HFFc6 (cell line): ENCODE results near the gene NRIP2. TPM values are rescaled to one million over a fixed set of nuclear protein-coding genes. Genes with fewer than 3 reads are reported as not detected.

ENCODE experiments used
- DNase-seq: peaks from one replicate; pipeline ENCODE4 v3.0.0-alpha.2; 2018
- H3K27ac Mint-ChIP-seq: 2 replicates; pipeline ENCODE4 v1.8.0; 2020; ENCODE audit warnings: mild to moderate bottlenecking, mixed read lengths
- H3K27me3 Mint-ChIP-seq: 2 replicates; pipeline ENCODE4 v1.8.0; 2021; ENCODE audit warnings: mild to moderate bottlenecking, moderate library complexity, mixed read lengths; ENCODE audit not compliant: insufficient read depth
- H3K36me3 Mint-ChIP-seq: 2 replicates; pipeline ENCODE4 v1.8.0; 2021; ENCODE audit warnings: low read depth, mixed read lengths
- H3K4me1 Mint-ChIP-seq: 2 replicates; pipeline ENCODE4 v1.8.0; 2020; ENCODE audit warnings: low read depth, mixed read lengths
- H3K4me3 Mint-ChIP-seq: 2 replicates; pipeline ENCODE4 v1.8.0; 2020; ENCODE audit warnings: mild to moderate bottlenecking, moderate library complexity, mixed read lengths
- H3K9me3 Mint-ChIP-seq: 2 replicates; pipeline ENCODE4 v1.8.0; 2020; ENCODE audit warnings: mild to moderate bottlenecking, mixed read lengths
- CTCF ChIP-seq: fragments of 200-600 bp; sonication (generic); IDR thresholded peaks from 2 replicates; pipeline ENCODE4 v1.5.0; 2021; ENCODE audit warnings: antibody characterized with exemption, mild to moderate bottlenecking
- total RNA-seq, 6 experiments: library from RNA; stranded (reverse); fragmentation: NEBNext Ultra II Directional; extraction: Animal tissue kit (Norgen Biotek cat#: 25700); gene quantifications; 2 replicates in 1 of 6; 3 replicates in 5 of 6; pipeline ENCODE4 v1.2.3, GENCODE V29; 2021

NRIP2 gene
- total RNA-seq, 6 experiments from 2014 or later = not detected

GRCh38 chr12:2855546-2855945 lies 20.7 kb upstream of the NRIP2 start:
- H3K4me1 Mint-ChIP-seq = peaks cover 11% of the 10 kb centered on the region
- H3K27me3 Mint-ChIP-seq = peaks cover 6% of the 10 kb centered on the region
- TF ChIP-seq CTCF = no peak
- DNase-seq = no peak
- no peak overlapping the region for H3K27ac Mint-ChIP-seq
- peaks cover 10% of the 10 kb centered on the region; the same call in 1 of the 2 replicates for H3K36me3 Mint-ChIP-seq
- no peaks in the 10 kb centered on the region for H3K9me3 Mint-ChIP-seq
- H3K4me3 Mint-ChIP-seq = no peak overlapping the region

- no peak for DNase-seq
- no peak overlapping the region for H3K4me3 Mint-ChIP-seq
- no peak for TF ChIP-seq CTCF
- no peak overlapping the region for H3K27ac Mint-ChIP-seq
- peaks cover 13% of the 10 kb centered on the region for H3K4me1 Mint-ChIP-seq
- peaks cover 3% of the 10 kb centered on the region for H3K27me3 Mint-ChIP-seq
- H3K9me3 Mint-ChIP-seq = no peaks in the 10 kb centered on the region
- H3K36me3 Mint-ChIP-seq = peaks cover 5% of the 10 kb centered on the region; the same call in 1 of the 2 replicates
Observed at GRCh38 chr12:2854669-2855453, 20.0 kb upstream of the NRIP2 start.

- H3K4me3 Mint-ChIP-seq = no peak overlapping the region
- H3K9me3 Mint-ChIP-seq = no peaks in the 10 kb centered on the region
- peak; percentile 88 for TF ChIP-seq CTCF
- H3K27ac Mint-ChIP-seq = no peak overlapping the region
- H3K27me3 Mint-ChIP-seq = peaks cover 6% of the 10 kb centered on the region
- peak; percentile 56 for DNase-seq
- H3K36me3 Mint-ChIP-seq = no peaks in the 10 kb centered on the region; the same call in 1 of the 2 replicates
- peaks cover 19% of the 10 kb centered on the region for H3K4me1 Mint-ChIP-seq
Observed at GRCh38 chr12:2853626-2854025, 18.8 kb upstream of the NRIP2 start.

GRCh38 chr12:2851931-2852330 lies 17.1 kb upstream of the NRIP2 start:
- no peak for DNase-seq
- peaks cover 19% of the 10 kb centered on the region for H3K4me1 Mint-ChIP-seq
- no peak overlapping the region for H3K4me3 Mint-ChIP-seq
- no peaks in the 10 kb centered on the region for H3K36me3 Mint-ChIP-seq
- H3K27me3 Mint-ChIP-seq = peaks cover 6% of the 10 kb centered on the region
- H3K27ac Mint-ChIP-seq = no peak overlapping the region; the same call in 1 of the 2 replicates
- H3K9me3 Mint-ChIP-seq = no peaks in the 10 kb centered on the region
- no peak for TF ChIP-seq CTCF

GRCh38 chr12:2845280-2845679 lies 10.4 kb upstream of the NRIP2 start:
- no peak for TF ChIP-seq CTCF
- Mint-ChIP-seq H3K36me3 (0 out of 2 replicates have a peak, but pooled peaks cover 4% of the 10 kb centered on the region), H3K9me3 (no peaks in the 10 kb centered on the region), H3K27me3 (peaks cover 4% of the 10 kb centered on the region), H3K4me3 (no peak overlapping the region), H3K4me1 (peaks cover 22% of the 10 kb centered on the region), H3K27ac (peak overlapping the region; percentile 42)
- peak; percentile 19 for DNase-seq
